MM.1S (cell line): ENCODE measurements around the gene ZFP91.

Source experiments
- DNase-seq: peaks from one replicate; pipeline ENCODE4 v3.0.0-alpha.2; 2015
- H2AFZ ChIP-seq: fragments of 300-600 bp; sonication (generic); 2 replicates; pipeline ENCODE4 v1.6.0; 2016; ENCODE audit warnings: antibody characterized with exemption, low read length
- H3F3A ChIP-seq: fragments of 300-600 bp; sonication (generic); 2 replicates; pipeline ENCODE4 v1.6.1; 2016; ENCODE audit warnings: mild to moderate bottlenecking, antibody characterized with exemption, low read length, moderate library complexity, mixed read lengths; ENCODE audit not compliant: insufficient read depth
- H3K27ac ChIP-seq: fragments of 300-600 bp; sonication (generic); 2 replicates; pipeline ENCODE4 v1.5.1; 2016; ENCODE audit warnings: mild to moderate bottlenecking, low read length
- H3K27me3 ChIP-seq: fragments of 300-600 bp; sonication (generic); replicated peaks from 2 replicates; pipeline ENCODE4 v1.6.0; 2016; ENCODE audit warnings: low read length; ENCODE audit not compliant: insufficient read depth
- H3K36me3 ChIP-seq: fragments of 300-600 bp; sonication (generic); replicated peaks from 2 replicates; pipeline ENCODE4 v1.6.1; 2016; ENCODE audit warnings: mild to moderate bottlenecking, low read length, mixed read lengths; ENCODE audit not compliant: insufficient read depth
- H3K4me1 ChIP-seq: fragments of 300-600 bp; sonication (generic); 2 replicates; pipeline ENCODE4 v1.6.1; 2016; ENCODE audit warnings: low read length, mixed read lengths
- H3K4me2 ChIP-seq: fragments of 300-600 bp; sonication (generic); 2 replicates; pipeline ENCODE4 v1.6.0; 2016; ENCODE audit warnings: low read depth, low read length
- H3K4me3 ChIP-seq: fragments of 300-600 bp; sonication (generic); 2 replicates; pipeline ENCODE4 v1.5.1; 2016; ENCODE audit warnings: low read length, mixed read lengths
- H3K79me2 ChIP-seq: fragments of 300-600 bp; sonication (generic); 2 replicates; pipeline ENCODE4 v1.6.1; 2016; ENCODE audit warnings: mixed run types, low read length, mixed read lengths
- H3K9ac ChIP-seq: fragments of 300-600 bp; sonication (generic); 2 replicates; pipeline ENCODE4 v1.6.1; 2016; ENCODE audit warnings: low read length, mixed read lengths
- H3K9me2 ChIP-seq: fragments of 300-600 bp; sonication (generic); replicated peaks from 2 replicates; pipeline ENCODE4 v1.6.1; 2016; ENCODE audit warnings: mild to moderate bottlenecking, low read length, mixed read lengths; ENCODE audit not compliant: insufficient read depth
- H3K9me3 ChIP-seq: fragments of 300-600 bp; sonication (generic); replicated peaks from 2 replicates; pipeline ENCODE4 v1.6.1; 2016; ENCODE audit warnings: mild to moderate bottlenecking, low read length, mixed read lengths; ENCODE audit not compliant: insufficient read depth
- H4K20me1 ChIP-seq: fragments of 300-600 bp; sonication (generic); 2 replicates; pipeline ENCODE4 v1.6.1; 2016; ENCODE audit warnings: mild to moderate bottlenecking, low read length, moderate library complexity, mixed read lengths; ENCODE audit not compliant: insufficient read depth
- EZH2 ChIP-seq: fragments of 300-600 bp; sonication (generic); optimal IDR thresholded peaks from 2 replicates; pipeline ENCODE3; 2017; ENCODE audit warnings: low read depth, mild to moderate bottlenecking, antibody characterized with exemption, low read length, mixed read lengths
- EZH2phosphoT487 ChIP-seq: fragments of 300-600 bp; sonication (generic); IDR thresholded peaks from 2 replicates; pipeline ENCODE4 v1.6.1; 2018; ENCODE audit warnings: antibody characterized with exemption, low read length
- TF ChIP-seq, protein P1 (sequence below): fragments of 300-600 bp; sonication (generic); IDR thresholded peaks from 2 replicates; pipeline ENCODE4 v1.5.1; 2016; ENCODE audit warnings: antibody characterized with exemption, low read length, mixed read lengths

Gene ZFP91

DNA sequence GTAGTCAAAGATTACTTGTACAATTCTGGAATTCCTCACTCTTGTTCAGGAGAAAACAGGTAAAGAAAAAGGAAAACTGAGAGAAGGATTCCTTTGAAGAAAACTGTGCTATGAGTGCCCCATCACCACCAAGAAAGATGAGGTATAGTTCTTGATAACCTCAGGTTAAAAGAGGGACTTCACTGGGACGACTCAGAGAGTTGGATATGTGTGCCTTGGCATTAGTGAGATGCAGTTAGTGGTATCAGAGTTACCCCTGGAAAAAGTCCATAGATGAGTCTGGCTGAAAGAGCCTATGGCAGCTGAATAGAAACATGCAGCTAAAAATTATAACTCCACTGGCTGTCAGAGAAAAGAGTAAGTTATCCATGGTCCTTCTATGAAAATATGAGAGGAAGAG is 32.0 kb upstream of the ZFP91 start:
- Histone ChIP-seq H3K4me2 (no peak overlapping the region), H3K4me1 (no peaks in the 10 kb centered on the region), H3K9me3 (no peaks in the 10 kb centered on the region), H3K27me3 (no peaks in the 10 kb centered on the region), H3K79me2 (no peaks in the 10 kb centered on the region; the same call in 1 of the 2 replicates), H2AFZ (no peak overlapping the region), H3K4me3 (no peak overlapping the region), H3K27ac (no peak overlapping the region), H3F3A (no peaks in the 10 kb centered on the region; the same call in 1 of the 2 replicates), H3K9ac (no peak overlapping the region), H3K9me2 (no peaks in the 10 kb centered on the region), H3K36me3 (peaks cover 31% of the 10 kb centered on the region), H4K20me1 (no peaks in the 10 kb centered on the region)
- TF ChIP-seq EZH2 (no peak), EZH2phosphoT487 (no peak)
- no peak for DNase-seq

DNA sequence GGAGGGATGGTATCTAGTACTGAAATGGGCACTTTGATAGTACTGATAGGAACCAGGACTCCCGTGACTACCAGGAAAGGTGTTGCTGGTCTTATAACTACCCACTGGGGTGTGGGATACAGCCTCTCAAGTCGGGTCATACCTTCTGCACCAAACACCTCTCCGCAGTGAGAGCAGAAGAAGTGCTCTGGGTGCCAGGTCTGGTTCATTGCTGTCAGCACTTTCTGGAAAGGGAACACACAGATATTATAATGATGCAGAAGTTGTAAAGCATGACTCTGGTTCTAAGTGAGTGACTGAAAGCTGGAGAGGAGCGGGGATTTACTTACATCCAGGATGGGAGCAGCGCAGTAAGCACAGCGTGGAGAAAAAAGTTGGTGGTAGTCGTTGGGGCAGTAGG is 29.2 kb upstream of the ZFP91 start:
- Histone ChIP-seq H3K27me3 (no peaks in the 10 kb centered on the region), H3K4me1 (no peaks in the 10 kb centered on the region), H3K36me3 (peaks cover 29% of the 10 kb centered on the region), H3K79me2 (peaks cover 12% of the 10 kb centered on the region; the same call in 1 of the 2 replicates), H3K27ac (no peak overlapping the region), H3K9ac (no peak overlapping the region), H3K9me2 (no peaks in the 10 kb centered on the region), H3K4me2 (no peak overlapping the region), H4K20me1 (no peaks in the 10 kb centered on the region), H3K9me3 (no peaks in the 10 kb centered on the region), H2AFZ (no peak overlapping the region), H3F3A (no peaks in the 10 kb centered on the region; the same call in 1 of the 2 replicates), H3K4me3 (no peak overlapping the region)
- DNase-seq: no peak
- TF ChIP-seq, protein P1, sequence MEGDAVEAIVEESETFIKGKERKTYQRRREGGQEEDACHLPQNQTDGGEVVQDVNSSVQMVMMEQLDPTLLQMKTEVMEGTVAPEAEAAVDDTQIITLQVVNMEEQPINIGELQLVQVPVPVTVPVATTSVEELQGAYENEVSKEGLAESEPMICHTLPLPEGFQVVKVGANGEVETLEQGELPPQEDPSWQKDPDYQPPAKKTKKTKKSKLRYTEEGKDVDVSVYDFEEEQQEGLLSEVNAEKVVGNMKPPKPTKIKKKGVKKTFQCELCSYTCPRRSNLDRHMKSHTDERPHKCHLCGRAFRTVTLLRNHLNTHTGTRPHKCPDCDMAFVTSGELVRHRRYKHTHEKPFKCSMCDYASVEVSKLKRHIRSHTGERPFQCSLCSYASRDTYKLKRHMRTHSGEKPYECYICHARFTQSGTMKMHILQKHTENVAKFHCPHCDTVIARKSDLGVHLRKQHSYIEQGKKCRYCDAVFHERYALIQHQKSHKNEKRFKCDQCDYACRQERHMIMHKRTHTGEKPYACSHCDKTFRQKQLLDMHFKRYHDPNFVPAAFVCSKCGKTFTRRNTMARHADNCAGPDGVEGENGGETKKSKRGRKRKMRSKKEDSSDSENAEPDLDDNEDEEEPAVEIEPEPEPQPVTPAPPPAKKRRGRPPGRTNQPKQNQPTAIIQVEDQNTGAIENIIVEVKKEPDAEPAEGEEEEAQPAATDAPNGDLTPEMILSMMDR: no peak

DNA sequence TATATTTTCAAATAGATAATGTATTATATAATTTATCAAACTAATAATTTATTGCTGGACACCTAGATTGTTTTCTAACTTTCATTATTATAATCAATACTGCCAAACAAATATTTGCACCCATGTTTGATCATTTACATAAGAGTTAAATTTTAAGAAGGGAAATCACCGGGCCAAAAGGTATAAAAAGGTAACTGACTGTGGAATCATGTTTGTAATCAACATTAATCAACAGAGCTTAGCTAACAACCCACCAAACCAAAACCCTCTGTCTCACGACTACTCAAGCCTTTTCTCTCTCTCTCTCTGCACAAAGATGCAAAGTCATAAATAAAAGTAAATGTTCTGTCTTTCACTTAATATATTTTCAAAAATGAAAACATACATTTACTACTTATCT is 18.0 kb upstream of the ZFP91 start:
- peaks cover 20% of the 10 kb centered on the region; the same call in 1 of the 2 replicates for H4K20me1 ChIP-seq
- no peaks in the 10 kb centered on the region for H3K9me3 ChIP-seq
- no peak overlapping the region for H3K4me2 ChIP-seq

More for the DNA sequence above, 18.0 kb upstream of the ZFP91 start:
- Histone ChIP-seq H3K4me1 (peaks cover 42% of the 10 kb centered on the region), H2AFZ (no peak overlapping the region), H3K4me3 (no peak overlapping the region), H3K9me2 (no peaks in the 10 kb centered on the region), H3K36me3 (peaks cover 14% of the 10 kb centered on the region; the same call in 1 of the 2 replicates), H3K27ac (no peak overlapping the region), H3F3A (peaks cover 30% of the 10 kb centered on the region), H3K9ac (no peak overlapping the region), H3K79me2 (peaks cover 94% of the 10 kb centered on the region), H3K27me3 (no peaks in the 10 kb centered on the region)
- DNase-seq: no peak
- TF ChIP-seq, protein P1: no peak
- TF ChIP-seq EZH2phosphoT487 (no peak), EZH2 (no peak)
